ENCODE results near the gene MNDA. TPM values are rescaled to one million over a fixed set of nuclear protein-coding genes. Genes with fewer than 3 reads are reported as not detected.

Gene MNDA
- total RNA-seq (2014; rRNA removed) (not detected in 2 replicates), Bru-seq, nascent RNA (not detected), BruChase-seq, experiment 1, labeled RNA remaining after a 6-hour chase (not detected), BruChase-seq, experiment 2, labeled RNA remaining after a 2-hour chase (not detected)
- long read RNA-seq = 0 reads

DNA sequence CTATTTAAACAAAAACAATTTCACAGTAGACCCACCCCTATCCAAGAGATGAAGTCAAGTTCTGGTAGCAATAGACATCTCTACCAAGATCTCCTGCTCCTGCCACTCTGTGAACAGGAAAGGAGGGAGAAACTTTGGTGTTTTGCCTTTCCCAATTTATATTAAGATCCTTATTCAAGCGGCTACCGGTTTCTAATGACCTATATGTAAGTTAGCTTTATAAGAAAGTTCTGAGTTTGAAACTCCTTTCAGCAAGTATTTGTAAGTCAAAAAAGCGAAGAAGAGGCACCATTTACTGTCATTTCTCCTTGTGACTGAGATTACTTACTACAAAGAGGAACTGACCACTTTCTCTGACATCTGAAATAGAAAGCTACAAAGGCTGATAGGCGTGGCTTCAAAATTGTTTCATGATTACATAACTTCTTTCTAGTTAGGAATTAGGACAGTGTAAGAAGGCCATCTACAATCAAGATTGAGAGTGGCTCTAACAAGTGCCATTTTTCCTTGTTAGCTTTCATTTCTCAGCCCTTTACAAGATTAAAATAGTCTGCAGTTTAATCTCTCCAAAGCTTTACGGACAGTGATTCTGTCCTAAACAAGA lies at the start of gene MNDA:
MNDA (plus strand) TSS at position 448 of the 604 bp plus-strand sequence. CDS start 10,803 bp downstream, outside the sequence.
- TF ChIP-seq EZH2phosphoT487 (IDR thresholded peaks at IDR 0.05; ENCODE audit: borderline replicate concordance, low read length) = no peak
- TF ChIP-seq, protein P1, sequence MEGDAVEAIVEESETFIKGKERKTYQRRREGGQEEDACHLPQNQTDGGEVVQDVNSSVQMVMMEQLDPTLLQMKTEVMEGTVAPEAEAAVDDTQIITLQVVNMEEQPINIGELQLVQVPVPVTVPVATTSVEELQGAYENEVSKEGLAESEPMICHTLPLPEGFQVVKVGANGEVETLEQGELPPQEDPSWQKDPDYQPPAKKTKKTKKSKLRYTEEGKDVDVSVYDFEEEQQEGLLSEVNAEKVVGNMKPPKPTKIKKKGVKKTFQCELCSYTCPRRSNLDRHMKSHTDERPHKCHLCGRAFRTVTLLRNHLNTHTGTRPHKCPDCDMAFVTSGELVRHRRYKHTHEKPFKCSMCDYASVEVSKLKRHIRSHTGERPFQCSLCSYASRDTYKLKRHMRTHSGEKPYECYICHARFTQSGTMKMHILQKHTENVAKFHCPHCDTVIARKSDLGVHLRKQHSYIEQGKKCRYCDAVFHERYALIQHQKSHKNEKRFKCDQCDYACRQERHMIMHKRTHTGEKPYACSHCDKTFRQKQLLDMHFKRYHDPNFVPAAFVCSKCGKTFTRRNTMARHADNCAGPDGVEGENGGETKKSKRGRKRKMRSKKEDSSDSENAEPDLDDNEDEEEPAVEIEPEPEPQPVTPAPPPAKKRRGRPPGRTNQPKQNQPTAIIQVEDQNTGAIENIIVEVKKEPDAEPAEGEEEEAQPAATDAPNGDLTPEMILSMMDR (conservative IDR thresholded peaks at IDR 0.05; ENCODE audit: low read depth, low read length) = no peak
- TF ChIP-seq EZH2 (IDR thresholded peaks at IDR 0.05; ENCODE audit: low read length, unreplicated experiment) = no peak
- H4K20me1 ChIP-seq (ENCODE audit: low read length) = no peaks in the 10 kb centered on the region
- H3K4me3 ChIP-seq (ENCODE audit: low read length) = no peak within 1 kb of the TSS
- BruUV-seq (replicated peaks) = no TSS peak
- H3K27ac ChIP-seq (ENCODE audit: low read length) = no peak within 1 kb of the TSS
- H3K27me3 ChIP-seq (ENCODE audit: low read length) = no peaks in the 10 kb centered on the region
- no peaks in the 10 kb centered on the region for H3K79me2 ChIP-seq (ENCODE audit: low read length)
- CTCF ChIA-PET = no interaction called here
- no peak for ATAC-seq
- H3K9ac ChIP-seq (ENCODE audit: low read length) = no peak within 1 kb of the TSS
- H2AFZ ChIP-seq (ENCODE audit: low read length) = no peak within 1 kb of the TSS
- H3F3A ChIP-seq (ENCODE audit: low read length, unreplicated experiment) = no peaks in the 10 kb centered on the region
- H3K4me1 ChIP-seq (ENCODE audit: insufficient read depth, low read length) = no peaks in the 10 kb centered on the region
- H3K4me2 ChIP-seq (ENCODE audit: low read length) = no peak within 1 kb of the TSS
- H3K36me3 ChIP-seq (ENCODE audit: low read depth, low read length) = no peaks in the 10 kb centered on the region
- no peak for DNase-seq
- H3K9me3 ChIP-seq (ENCODE audit: low read length) = no peaks in the 10 kb centered on the region
- H3K9me2 ChIP-seq (replicated peaks; ENCODE audit: low read length) = no peaks in the 10 kb centered on the region
- intact Hi-C loops (cut with micrococcal nuclease) = no loop called here
- POLR2A ChIA-PET (ENCODE audit: unreplicated experiment) = no interaction called here

DNA sequence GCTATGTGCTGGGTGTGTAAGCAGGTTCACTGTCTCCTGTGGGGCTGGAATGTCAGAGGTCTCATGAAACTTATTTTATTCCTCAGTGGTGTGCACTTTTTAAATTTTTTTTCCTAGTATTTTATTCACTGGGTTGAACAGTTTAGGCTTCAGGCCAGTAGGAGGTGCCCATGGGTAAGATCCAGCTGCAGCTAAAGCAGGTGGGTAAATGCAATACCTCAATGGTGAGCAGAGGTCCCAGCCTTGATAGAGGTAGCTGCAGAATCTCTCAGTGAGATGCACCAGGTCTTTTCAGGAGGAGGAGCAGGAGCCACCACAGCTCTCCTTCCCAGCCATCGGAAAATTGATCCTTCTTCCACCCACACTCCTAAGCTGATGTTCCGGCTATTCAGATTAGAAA lies 37.5 kb upstream of the MNDA start:
- Histone ChIP-seq H3K4me3 (ENCODE audit: low read length) (no peak overlapping the region), H3K4me2 (ENCODE audit: low read length) (no peak overlapping the region), H4K20me1 (ENCODE audit: low read length) (no peaks in the 10 kb centered on the region), H3K4me1 (ENCODE audit: insufficient read depth, low read length) (no peaks in the 10 kb centered on the region), H3K27me3 (ENCODE audit: low read length) (no peaks in the 10 kb centered on the region; the same call in 1 of the 2 replicates), H3K79me2 (ENCODE audit: low read length) (no peaks in the 10 kb centered on the region), H3F3A (ENCODE audit: low read length, unreplicated experiment) (no peaks in the 10 kb centered on the region), H3K27ac (ENCODE audit: low read length) (no peak overlapping the region), H3K9me2 (replicated peaks; ENCODE audit: low read length) (no peaks in the 10 kb centered on the region), H3K9me3 (ENCODE audit: low read length) (no peaks in the 10 kb centered on the region), H2AFZ (ENCODE audit: low read length) (no peak overlapping the region), H3K36me3 (ENCODE audit: low read depth, low read length) (no peaks in the 10 kb centered on the region), H3K9ac (ENCODE audit: low read length) (no peak overlapping the region)
- TF ChIP-seq, protein P1 (conservative IDR thresholded peaks at IDR 0.05; ENCODE audit: low read depth, low read length) = no peak; the same call in 1 of the 2 replicates
- TF ChIP-seq EZH2 (IDR thresholded peaks at IDR 0.05; ENCODE audit: low read length, unreplicated experiment) (no peak), EZH2phosphoT487 (IDR thresholded peaks at IDR 0.05; ENCODE audit: borderline replicate concordance, low read length) (no peak)
- BruUV-seq (replicated peaks) = no TSS peak
- intact Hi-C loops (cut with micrococcal nuclease) = no loop called here
- POLR2A ChIA-PET (ENCODE audit: unreplicated experiment) = no interaction called here
- CTCF ChIA-PET = no interaction called here
- DNase-seq (no peak), ATAC-seq (no peak)

DNA sequence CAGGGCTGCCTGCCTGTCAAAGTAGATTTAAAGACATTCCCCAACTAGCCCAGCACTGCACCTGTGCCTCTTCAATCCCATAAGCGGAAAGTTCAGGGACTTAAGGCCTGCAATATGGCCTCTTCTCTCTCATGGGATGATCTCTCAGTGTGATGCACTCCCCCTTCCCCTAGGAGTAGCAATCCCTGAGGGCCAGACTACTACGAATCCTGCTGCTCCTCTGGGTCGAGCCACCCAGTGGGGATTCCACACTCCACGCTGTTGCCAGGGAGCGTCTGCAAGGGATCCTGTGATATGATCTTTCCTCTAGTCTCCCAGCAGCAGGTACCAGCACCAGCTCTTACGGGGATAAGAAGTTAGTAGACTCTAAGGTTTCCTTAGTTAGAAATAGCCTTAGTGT lies 36.9 kb upstream of the MNDA start:
- TF ChIP-seq EZH2phosphoT487 (IDR thresholded peaks at IDR 0.05; ENCODE audit: borderline replicate concordance, low read length) (no peak), EZH2 (IDR thresholded peaks at IDR 0.05; ENCODE audit: low read length, unreplicated experiment) (no peak)
- TF ChIP-seq, protein P1 (conservative IDR thresholded peaks at IDR 0.05; ENCODE audit: low read depth, low read length) = no peak
- BruUV-seq (replicated peaks) = no TSS peak
- ChIA-PET POLR2A (ENCODE audit: unreplicated experiment) (no interaction called here), CTCF (no interaction called here)
- DNase-seq (no peak), ATAC-seq (no peak)
- H3K27me3 ChIP-seq (ENCODE audit: low read length) = no peaks in the 10 kb centered on the region; the same call in 1 of the 2 replicates
- H3K9ac ChIP-seq (ENCODE audit: low read length) = no peak overlapping the region
- no peaks in the 10 kb centered on the region for H3K9me2 ChIP-seq (replicated peaks; ENCODE audit: low read length)
- no peaks in the 10 kb centered on the region for H3F3A ChIP-seq (ENCODE audit: low read length, unreplicated experiment)
- no peaks in the 10 kb centered on the region for H3K9me3 ChIP-seq (ENCODE audit: low read length)
- intact Hi-C loops (cut with micrococcal nuclease) = no loop called here
- no peak overlapping the region for H3K4me2 ChIP-seq (ENCODE audit: low read length)
- no peak overlapping the region for H3K4me3 ChIP-seq (ENCODE audit: low read length)
- H3K27ac ChIP-seq (ENCODE audit: low read length) = no peak overlapping the region
- H2AFZ ChIP-seq (ENCODE audit: low read length) = no peak overlapping the region
- no peaks in the 10 kb centered on the region for H4K20me1 ChIP-seq (ENCODE audit: low read length)
- no peaks in the 10 kb centered on the region for H3K79me2 ChIP-seq (ENCODE audit: low read length)
- no peaks in the 10 kb centered on the region for H3K4me1 ChIP-seq (ENCODE audit: insufficient read depth, low read length)
- H3K36me3 ChIP-seq (ENCODE audit: low read depth, low read length) = no peaks in the 10 kb centered on the region

Measured in PC-3 (cell line).